SK-N-MC (cell line): ENCODE results near the gene ADAM8.

ENCODE experiments used
- DNase-seq: peaks from one replicate; pipeline ENCODE4 v3.0.0-alpha.2; 2011; ENCODE audit warnings: low read depth, low spot score
- H3K27ac ChIP-seq: fragments of 200-600 bp; sonication (generic); 2 replicates; pipeline ENCODE4 v1.5.1; 2016; ENCODE audit warnings: mixed run types
- H3K36me3 ChIP-seq: fragments of 200-600 bp; sonication (generic); 2 replicates; pipeline ENCODE4 v1.6.1; 2017; ENCODE audit warnings: antibody characterized with exemption, low read length, mixed read lengths; ENCODE audit not compliant: insufficient read depth
- H3K4me3 ChIP-seq: fragments of 200-600 bp; sonication (generic); 2 replicates; pipeline ENCODE4 v1.5.1; 2016
- H3K9ac ChIP-seq: fragments of 200-600 bp; sonication (generic); 2 replicates; pipeline ENCODE4 v1.8.0; 2017; ENCODE audit warnings: mixed run types, mixed read lengths; ENCODE audit not compliant: insufficient read length
- H3K9me3 ChIP-seq: fragments of 200-600 bp; sonication (generic); 2 replicates; pipeline ENCODE4 v1.6.1; 2017; ENCODE audit warnings: low read depth, mild to moderate bottlenecking, antibody characterized with exemption, low read length, moderate library complexity, mixed read lengths
- EZH2 ChIP-seq: fragments of 200-600 bp; sonication (generic); IDR thresholded peaks from one replicate; pipeline ENCODE4 v1.6.1; 2017; ENCODE audit warnings: antibody characterized with exemption
- FOXP2 ChIP-seq: optimal IDR thresholded peaks from 2 replicates; pipeline ENCODE3; 2011; ENCODE audit warnings: mild to moderate bottlenecking, moderate library complexity; ENCODE audit not compliant: insufficient read depth; ENCODE audit errors: extremely low read length, control extremely low read depth
- POLR2AphosphoS5 ChIP-seq: IDR thresholded peaks from 2 replicates; pipeline ENCODE4 v1.6.1; 2012; ENCODE audit warnings: mild to moderate bottlenecking, low read depth, low read length, borderline replicate concordance

The ADAM8 gene

DNA sequence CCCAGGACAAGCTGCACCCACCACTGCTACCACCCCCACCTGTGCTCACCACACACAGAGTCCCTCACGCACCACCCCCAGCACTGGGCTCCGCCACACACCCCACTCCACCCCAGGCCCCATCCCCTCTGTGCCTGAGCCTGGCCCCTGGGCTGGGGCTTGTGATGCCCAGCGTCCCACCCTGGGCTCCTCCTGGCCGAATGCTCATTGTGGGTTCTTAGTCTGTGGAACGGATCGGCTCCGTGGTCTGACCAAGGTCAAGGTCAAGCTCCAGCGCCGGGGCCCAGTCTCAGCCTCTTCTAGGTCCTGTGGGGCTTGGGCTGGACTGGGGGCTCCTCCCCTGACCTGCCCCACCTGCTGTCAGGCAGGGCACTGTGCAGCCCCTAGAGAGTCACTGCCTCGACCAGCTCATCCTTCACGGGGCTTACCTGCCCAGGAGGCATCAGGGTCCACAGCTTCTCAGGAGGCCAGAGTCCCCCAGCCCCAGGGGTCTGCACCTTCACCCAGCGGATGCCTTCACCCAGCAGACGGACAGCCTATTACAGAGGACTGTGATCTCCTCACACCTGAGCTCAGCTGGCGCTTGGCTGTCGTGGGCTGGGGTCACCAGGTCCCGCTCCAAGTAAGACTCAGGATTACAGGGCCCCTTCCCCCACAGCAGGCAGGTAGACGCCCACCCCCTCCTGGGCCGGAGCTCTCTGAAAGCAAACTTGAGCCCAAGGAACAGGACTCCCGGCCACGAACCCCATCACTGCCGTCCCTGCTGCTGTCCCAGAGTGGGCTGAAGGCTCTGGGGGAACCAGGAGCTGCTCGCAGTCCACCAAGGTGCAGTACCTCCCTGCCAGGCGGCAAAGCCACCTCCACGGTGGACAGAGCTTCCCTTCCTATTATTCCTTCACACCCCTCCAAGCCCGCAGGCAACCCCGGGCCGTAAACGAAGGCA, 61.9 kb downstream of the ADAM8 start:
- Histone ChIP-seq H3K9me3 (no peaks in the 10 kb centered on the region), H3K36me3 (no peaks in the 10 kb centered on the region), H3K27ac (no peak overlapping the region), H3K4me3 (no peak overlapping the region), H3K9ac (no peak overlapping the region)
- TF ChIP-seq FOXP2 (no peak), POLR2AphosphoS5 (no peak), EZH2 (no peak)
- DNase-seq = no peak

GRCh38 chr10:133213641-133214467, 62.8 kb downstream of the ADAM8 start:
- no peak overlapping the region for H3K9ac ChIP-seq
- DNase-seq = no peak
- H3K27ac ChIP-seq = no peak overlapping the region
- no peaks in the 10 kb centered on the region for H3K36me3 ChIP-seq
- no peak overlapping the region for H3K4me3 ChIP-seq
- H3K9me3 ChIP-seq = no peaks in the 10 kb centered on the region
- no peak for TF ChIP-seq FOXP2
- TF ChIP-seq EZH2 = no peak
- TF ChIP-seq POLR2AphosphoS5 = no peak

DNA sequence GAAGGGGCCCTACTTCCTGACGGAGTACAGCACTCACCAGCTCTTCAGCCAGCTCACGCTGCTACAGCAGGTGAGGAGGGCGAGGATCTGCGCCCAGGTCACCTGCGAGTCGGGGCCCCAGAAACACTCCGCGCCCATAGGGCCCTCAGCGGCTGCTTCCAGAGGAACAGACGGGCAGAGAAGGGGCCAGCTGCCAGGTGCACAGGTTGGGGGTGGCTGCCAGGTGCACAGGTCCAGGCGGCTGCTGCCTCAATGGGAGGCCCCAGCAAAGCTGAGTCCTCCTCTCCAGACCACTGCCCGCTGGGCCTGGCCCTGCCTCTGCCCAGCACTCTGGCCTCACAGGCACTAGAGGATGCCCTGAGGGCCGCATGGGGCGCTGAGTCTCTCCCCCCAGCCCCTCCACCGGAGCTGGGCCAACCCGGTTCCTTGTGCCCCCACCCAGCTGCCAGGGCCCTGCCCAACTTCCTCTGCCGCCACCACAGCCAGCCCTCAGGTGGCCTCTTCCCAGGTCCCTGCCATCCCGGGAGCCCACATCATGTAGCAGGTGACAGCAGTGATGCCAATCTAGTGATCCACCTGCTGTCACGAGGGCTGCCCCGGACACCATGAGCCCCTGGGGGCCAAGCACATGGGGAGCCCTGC, 63.7 kb downstream of the ADAM8 start:
- TF ChIP-seq FOXP2 (no peak), EZH2 (no peak), POLR2AphosphoS5 (no peak)
- Histone ChIP-seq H3K36me3 (no peaks in the 10 kb centered on the region), H3K4me3 (no peak overlapping the region), H3K9me3 (no peaks in the 10 kb centered on the region), H3K9ac (no peak overlapping the region), H3K27ac (no peak overlapping the region)
- DNase-seq = no peak
